PC-9 (cell line): ENCODE measurements around the gene EIF4G1. TPM values are rescaled to one million over a fixed set of nuclear protein-coding genes. Genes with fewer than 3 reads are reported as not detected.

Experiments
- BruUV-seq: library from RNA; stranded (reverse); fragments of 400-500 nt; replicated peaks from 2 replicates; lab custom pipeline; 2021; lab: Mats Ljungman, UMichigan
- CTCF ChIA-PET: fragments of 300-600 bp; sonication (Branson Sonifier 250); formaldehyde crosslinking; loops from one replicate; lab custom pipeline; 2022; ENCODE audit warnings: antibody characterized with exemption; lab: Charles Lee
- POLR2A ChIA-PET: fragments of 300-600 bp; sonication (Branson Sonifier 250); formaldehyde crosslinking; loops from one replicate; lab custom pipeline; 2022; ENCODE audit warnings: antibody characterized with exemption; ENCODE audit not compliant: unreplicated experiment; lab: Charles Lee
- DNase-seq, 2 experiments: peaks; one replicate each; pipeline versions ENCODE4 v3.0.0 to v3.0.0-alpha.2; 2015 to 2022; ENCODE audit warnings: mixed read lengths in 1 of 2
- H2AFZ ChIP-seq: fragments of 200-600 bp; sonication (generic); 2 replicates; pipeline ENCODE4 v1.8.1; 2017; ENCODE audit warnings: antibody characterized with exemption
- H3F3A ChIP-seq: fragments of 200-600 bp; sonication (generic); 2 replicates; pipeline ENCODE4 v1.8.1; 2017; ENCODE audit warnings: antibody characterized with exemption, mild to moderate bottlenecking, low read depth; ENCODE audit not compliant: insufficient read depth
- H3K27ac ChIP-seq: fragments of 200-600 bp; sonication (generic); 2 replicates; pipeline ENCODE4 v1.6.1; 2016; ENCODE audit warnings: mixed run types
- H3K27me3 ChIP-seq: fragments of 200-600 bp; sonication (generic); 2 replicates; pipeline ENCODE4 v1.6.1; 2016; ENCODE audit warnings: low read depth, mixed run types; ENCODE audit not compliant: insufficient read depth
- H3K36me3 ChIP-seq: fragments of 200-600 bp; sonication (generic); 2 replicates; pipeline ENCODE4 v1.6.1; 2016; ENCODE audit warnings: low read depth, mixed run types
- H3K4me1 ChIP-seq: fragments of 200-600 bp; sonication (generic); replicated peaks from 2 replicates; pipeline ENCODE4 v1.6.1; 2016; ENCODE audit warnings: mixed run types; ENCODE audit not compliant: insufficient read depth
- H3K4me2 ChIP-seq: fragments of 200-600 bp; sonication (generic); 2 replicates; pipeline ENCODE4 v1.6.1; 2017; ENCODE audit warnings: mixed run types
- H3K4me3 ChIP-seq: fragments of 200-600 bp; sonication (generic); 2 replicates; pipeline ENCODE4 v1.6.1; 2016; ENCODE audit warnings: mixed run types
- H3K79me2 ChIP-seq: fragments of 200-600 bp; sonication (generic); 2 replicates; pipeline ENCODE4 v1.6.1; 2017; ENCODE audit warnings: low read depth, mixed run types
- H3K9me2 ChIP-seq: fragments of 200-600 bp; sonication (generic); 2 replicates; pipeline ENCODE4 v1.8.1; 2017; ENCODE audit warnings: mild to moderate bottlenecking; ENCODE audit not compliant: insufficient read depth
- H3K9me3 ChIP-seq: fragments of 200-600 bp; sonication (generic); 2 replicates; pipeline ENCODE4 v1.8.1; 2016; ENCODE audit warnings: low read depth; ENCODE audit not compliant: insufficient read depth
- H4K20me1 ChIP-seq: fragments of 200-600 bp; sonication (generic); 2 replicates; pipeline ENCODE4 v1.8.1; 2017; ENCODE audit not compliant: insufficient read depth
- CTCF ChIP-seq: fragments of 200-600 bp; sonication (generic); conservative IDR thresholded peaks from 2 replicates; pipeline ENCODE4 v1.6.1; 2017; ENCODE audit warnings: mixed run types, antibody characterized with exemption, mild to moderate bottlenecking, moderate library complexity
- EZH2 ChIP-seq: fragments of 200-600 bp; sonication (generic); IDR thresholded peaks from 2 replicates; pipeline ENCODE4 v1.8.0; 2017; ENCODE audit warnings: antibody characterized with exemption, low read depth
- intact Hi-C: fragments of 100-400 bp; cut with micrococcal nuclease; formaldehyde crosslinking; loops from one replicate; pipeline ENCODE4 v1.10.0; 2022; ENCODE audit not compliant: unreplicated experiment
- total RNA-seq: library from RNA; stranded (reverse); gene quantifications from 2 replicates; pipeline ENCODE4 v1.2.3, GENCODE V29; 2021

The EIF4G1 gene
- total RNA-seq, 1 experiment from 2014 or later = 657 TPM

GRCh38 chr3:184341925-184342324 lies 27.5 kb downstream of the EIF4G1 start:
- peak; percentile 62 to 94 for DNase-seq
- POLR2A ChIA-PET = no interaction called here
- Histone ChIP-seq H3K36me3 (no peaks in the 10 kb centered on the region), H3K4me3 (no peak overlapping the region), H3F3A (peaks cover 16% of the 10 kb centered on the region; the same call in 1 of the 2 replicates), H3K27ac (no peak overlapping the region), H3K4me1 (peaks cover 11% of the 10 kb centered on the region; the same call in 1 of the 2 replicates), H3K9me3 (no peaks in the 10 kb centered on the region), H3K9me2 (no peaks in the 10 kb centered on the region), H3K79me2 (peaks cover 9% of the 10 kb centered on the region; the same call in 1 of the 2 replicates), H4K20me1 (no peaks in the 10 kb centered on the region), H3K27me3 (no peaks in the 10 kb centered on the region), H2AFZ (no peak overlapping the region), H3K4me2 (no peak overlapping the region)
- no peak for TF ChIP-seq EZH2
- no peak for TF ChIP-seq CTCF
- BruUV-seq = no TSS peak
- CTCF ChIA-PET = no interaction called here
- intact Hi-C loops = no loop called here

GRCh38 chr3:184343200-184343876 lies 28.9 kb downstream of the EIF4G1 start:
- H3K9me3 ChIP-seq = no peaks in the 10 kb centered on the region
- H3K4me2 ChIP-seq = no peak overlapping the region
- ChIA-PET CTCF (no interaction called here), POLR2A (no interaction called here)
- H3K9me2 ChIP-seq = no peaks in the 10 kb centered on the region
- H3K79me2 ChIP-seq = no peaks in the 10 kb centered on the region
- no peaks in the 10 kb centered on the region for H4K20me1 ChIP-seq
- H3K27me3 ChIP-seq = no peaks in the 10 kb centered on the region
- BruUV-seq = no TSS peak
- no peak overlapping the region for H2AFZ ChIP-seq
- peaks cover 8% of the 10 kb centered on the region; the same call in 1 of the 2 replicates for H3K4me1 ChIP-seq
- peaks cover 6% of the 10 kb centered on the region; the same call in 1 of the 2 replicates for H3F3A ChIP-seq
- H3K27ac ChIP-seq = no peak overlapping the region
- TF ChIP-seq CTCF (no peak), EZH2 (no peak)
- intact Hi-C loops = no loop called here
- H3K36me3 ChIP-seq = no peaks in the 10 kb centered on the region
- H3K4me3 ChIP-seq = no peak overlapping the region
- no peak for DNase-seq

GRCh38 chr3:184344579-184345316 lies 30.3 kb downstream of the EIF4G1 start:
- H3K27me3 ChIP-seq = no peaks in the 10 kb centered on the region
- CTCF ChIA-PET = interaction anchor here (0.7 to 1.0 kb wide), 2 partner anchors 27 to 83 kb away, joined by 3 to 4 read pairs; partner anchors contain the start of gene CAMK2N2
- DNase-seq = no peak
- H3K4me3 ChIP-seq = no peak overlapping the region
- no peak overlapping the region for H2AFZ ChIP-seq
- H3K27ac ChIP-seq = no peak overlapping the region
- TF ChIP-seq CTCF (no peak), EZH2 (no peak)
- H3K4me1 ChIP-seq = peaks cover 8% of the 10 kb centered on the region; the same call in 1 of the 2 replicates
- no peaks in the 10 kb centered on the region for H3K36me3 ChIP-seq
- H3K79me2 ChIP-seq = no peaks in the 10 kb centered on the region
- POLR2A ChIA-PET = interaction anchor here (0.5 kb wide), 1 partner anchor 25 kb away, joined by 4 read pairs; no protein-coding TSS in a partner anchor
- no peaks in the 10 kb centered on the region for H4K20me1 ChIP-seq
- no TSS peak for BruUV-seq
- H3K4me2 ChIP-seq = no peak overlapping the region
- H3F3A ChIP-seq = peaks cover 6% of the 10 kb centered on the region; the same call in 1 of the 2 replicates
- intact Hi-C loops = loop anchor here (1.0 to 5.0 kb wide), 2 partner anchors 18 to 32 kb away; partner anchors contain the start of gene EIF4G1
- H3K9me3 ChIP-seq = no peaks in the 10 kb centered on the region
- H3K9me2 ChIP-seq = no peaks in the 10 kb centered on the region
